HG02884 (cell line): Measurements from ENCODE around the gene MAP3K20.
"Not testable (repeated sequence)": the region's sequence is repeated elsewhere in the genome, so short reads cannot be mapped to it uniquely, and the experiment has no call there.

Source experiments
- ATAC-seq: cut with Tn5 transposase; IDR thresholded peaks from one replicate; pipeline ENCODE4 v1.9.1; 2021; ENCODE audit warnings: mild to moderate bottlenecking, moderate library complexity; ENCODE audit not compliant: unreplicated experiment

MAP3K20 gene

DNA sequence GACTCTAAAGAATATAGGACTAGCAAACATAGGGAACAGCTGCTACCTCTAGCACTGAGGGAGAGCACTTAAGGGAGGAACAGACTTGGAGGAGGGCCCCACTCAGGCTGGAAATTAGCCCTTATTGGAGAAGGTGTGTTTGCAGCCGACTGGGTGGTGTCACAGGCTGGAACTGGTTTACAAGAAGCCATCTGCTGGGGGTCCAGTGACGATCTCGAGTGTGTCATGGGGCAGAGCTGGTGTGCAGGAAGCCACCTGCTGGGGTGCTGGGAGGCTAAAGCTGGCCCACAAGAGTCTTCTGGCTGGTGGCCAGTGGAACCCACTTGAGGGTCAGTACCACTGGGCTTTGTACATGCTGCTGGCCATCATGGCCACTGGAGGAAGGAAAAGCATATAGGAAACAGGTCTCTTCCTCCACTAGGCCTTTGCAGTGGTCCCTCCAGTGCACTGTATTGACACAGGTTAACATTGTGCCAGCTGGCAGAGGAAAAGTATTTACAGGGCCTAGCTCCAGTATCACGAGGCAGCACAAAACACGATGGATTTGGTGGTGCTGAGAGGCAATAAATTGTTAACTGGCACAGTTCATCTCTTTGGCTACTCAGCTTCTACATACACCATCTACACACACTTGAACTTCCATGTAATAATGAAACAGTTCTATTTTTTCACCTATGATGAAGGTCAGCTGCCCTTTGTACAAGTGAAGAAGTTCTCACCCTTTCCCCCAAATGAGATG lies 43.6 kb downstream of the MAP3K20 start:
- ATAC-seq: no peak

DNA sequence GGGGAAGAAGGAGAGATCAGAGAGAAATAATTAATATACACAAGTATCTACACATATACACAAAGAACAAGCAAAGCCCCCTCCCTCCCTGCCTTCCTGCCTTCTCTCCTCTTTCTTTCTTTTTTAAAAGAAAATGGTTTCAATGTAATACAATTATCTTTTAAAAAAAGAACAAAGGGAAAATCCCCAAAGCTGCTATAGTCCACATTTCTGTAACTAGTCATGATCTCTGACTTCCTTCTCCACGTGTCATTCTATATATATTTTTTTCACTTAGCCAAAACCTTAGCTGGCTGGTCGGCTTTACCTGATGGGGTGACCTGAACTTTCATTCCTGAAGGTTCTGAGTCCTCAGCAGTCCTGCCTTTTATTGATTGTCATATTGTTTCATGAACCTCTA lies 44.3 kb downstream of the MAP3K20 start:
- ATAC-seq: no peak

DNA sequence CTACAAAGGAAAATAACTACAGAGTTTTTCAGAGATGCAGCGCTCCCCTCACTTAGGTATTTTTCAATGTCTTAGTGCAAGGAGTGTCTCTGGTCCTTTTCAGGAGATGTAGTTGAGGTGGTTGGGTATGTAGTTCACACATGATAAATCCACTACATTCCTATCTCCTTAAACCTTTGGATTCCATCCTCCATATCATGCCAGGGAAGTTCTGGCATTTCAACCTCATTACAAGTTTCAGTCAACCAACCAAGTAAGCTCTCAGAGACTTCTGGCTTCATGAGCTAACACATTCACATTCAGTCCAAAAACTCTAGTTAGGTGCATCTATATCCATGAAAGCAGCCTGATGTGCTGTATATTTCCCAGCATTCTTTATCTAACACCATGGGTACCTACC lies 47.3 kb downstream of the MAP3K20 start:
- ATAC-seq: no peak

DNA sequence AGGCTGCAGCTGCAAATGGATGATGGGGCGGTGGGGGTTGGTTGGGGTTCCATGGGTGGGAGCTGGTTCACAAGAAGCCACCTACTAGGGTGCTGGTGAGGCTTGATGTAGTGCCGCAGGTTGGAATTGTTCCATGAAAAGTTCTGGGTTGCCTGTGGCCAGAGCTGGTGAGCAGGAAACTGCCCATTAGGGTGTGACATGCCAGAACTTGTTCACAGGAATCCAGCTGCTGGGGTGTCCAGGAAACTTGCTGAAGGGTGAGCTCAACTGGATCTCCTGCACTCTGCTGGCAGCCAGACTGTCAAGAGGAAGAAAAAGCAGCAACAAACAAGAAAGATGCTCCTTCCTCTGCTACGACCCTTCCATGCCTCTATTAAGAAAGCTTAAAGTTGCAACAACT lies 48.8 kb downstream of the MAP3K20 start:
- ATAC-seq: no peak

DNA sequence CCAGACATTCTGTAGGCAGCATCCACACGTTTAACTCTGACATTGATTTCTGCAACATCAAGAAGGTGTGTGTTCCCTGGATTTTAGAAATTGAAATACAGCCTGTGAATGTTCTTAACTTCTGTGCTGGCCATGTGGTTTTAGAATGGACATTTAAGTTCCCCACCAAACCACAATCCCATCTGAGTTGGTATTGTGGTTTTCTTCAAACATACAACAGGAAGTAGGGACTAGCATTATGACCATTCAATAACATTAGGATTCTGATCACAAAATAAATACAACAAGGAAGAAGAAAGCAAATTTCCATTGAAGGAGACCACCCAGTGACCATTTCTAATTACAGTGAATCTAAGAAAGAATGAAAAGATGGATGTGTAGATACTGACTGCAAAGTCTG lies 51.2 kb downstream of the MAP3K20 start:
- no peak for ATAC-seq

DNA sequence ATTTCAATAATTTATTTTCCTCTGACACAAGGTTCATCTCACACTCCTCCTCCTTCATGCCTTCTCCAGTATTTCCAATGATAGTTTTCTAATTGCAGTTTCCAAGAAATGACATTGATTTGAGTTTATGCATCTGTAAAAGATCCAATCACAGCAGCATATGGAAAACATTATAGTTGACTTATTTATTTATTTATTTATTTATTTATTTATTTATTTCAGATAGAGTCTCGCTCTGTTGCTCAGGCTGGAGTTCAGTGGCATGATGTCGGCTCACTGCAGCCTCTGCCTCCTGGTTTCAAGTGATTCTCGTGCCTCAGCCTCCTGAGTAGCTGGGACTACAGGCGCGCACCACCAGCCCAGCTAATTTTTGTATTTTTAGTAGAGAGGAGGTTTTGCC lies 52.5 kb downstream of the MAP3K20 start:
- not testable (repeated sequence) for ATAC-seq

DNA sequence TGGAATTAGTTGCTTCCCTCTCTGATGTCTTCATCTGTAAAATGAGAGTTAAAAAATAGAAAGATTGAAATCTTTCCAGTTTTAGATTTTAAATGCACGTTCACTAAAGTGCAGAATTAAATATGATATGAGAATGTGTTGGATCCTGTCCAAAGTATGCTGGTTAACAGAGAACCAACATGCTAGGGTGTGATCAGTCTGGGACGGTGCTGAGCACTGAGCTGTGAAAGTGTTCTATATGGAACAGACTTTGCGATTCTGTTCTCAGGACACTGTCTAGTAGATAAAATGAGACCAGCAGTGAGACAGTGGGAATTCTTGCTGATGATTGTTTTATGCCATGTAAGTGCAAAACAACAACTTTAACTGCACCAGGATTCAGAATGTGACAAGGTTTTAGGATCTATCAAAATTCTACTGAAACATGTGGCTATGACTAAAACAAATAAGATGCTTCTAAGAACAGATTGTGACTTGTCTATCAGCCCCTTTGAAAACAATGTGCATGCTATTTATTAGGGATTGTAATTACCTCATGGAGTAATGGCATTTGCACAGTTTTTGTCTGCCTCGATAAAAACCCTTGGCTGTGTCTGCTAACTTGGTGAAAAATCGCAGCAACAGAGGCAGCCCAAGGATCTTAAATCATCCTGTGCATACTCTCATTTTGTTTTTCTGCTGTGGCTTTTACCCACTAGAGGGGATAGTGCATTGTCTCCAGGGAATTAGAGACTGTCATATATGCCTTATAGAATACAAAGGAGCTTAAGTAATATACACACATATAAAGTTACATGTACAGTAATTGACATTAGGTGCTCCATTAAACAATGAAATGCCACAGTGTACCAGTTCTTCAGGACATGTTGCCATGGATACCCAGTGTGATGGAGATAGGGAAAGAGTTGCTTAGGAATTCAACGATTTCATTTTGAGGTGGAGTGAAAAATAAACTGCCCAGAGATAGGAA lies 55.1 kb downstream of the MAP3K20 start:
- ATAC-seq: no peak

DNA sequence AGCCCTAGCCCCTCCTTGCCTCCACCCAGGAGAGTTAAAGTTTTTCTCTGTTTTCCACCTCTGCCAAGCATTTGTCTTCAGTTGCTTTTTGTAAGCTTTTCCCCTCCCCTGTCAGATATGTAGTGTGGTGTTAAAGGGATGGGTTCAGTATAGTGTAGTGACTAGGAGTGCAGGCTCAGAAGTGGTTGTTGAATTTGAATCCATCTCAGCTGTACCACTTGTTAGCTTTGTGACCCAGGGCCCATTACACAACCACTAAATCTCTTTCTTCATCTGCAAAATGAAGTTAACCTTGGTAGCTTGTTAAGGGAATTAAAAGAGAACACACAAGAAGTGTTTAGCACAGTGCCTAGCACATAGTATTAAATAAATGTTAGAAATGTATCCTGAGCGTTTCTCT lies 56.9 kb downstream of the MAP3K20 start:
- no peak for ATAC-seq

DNA sequence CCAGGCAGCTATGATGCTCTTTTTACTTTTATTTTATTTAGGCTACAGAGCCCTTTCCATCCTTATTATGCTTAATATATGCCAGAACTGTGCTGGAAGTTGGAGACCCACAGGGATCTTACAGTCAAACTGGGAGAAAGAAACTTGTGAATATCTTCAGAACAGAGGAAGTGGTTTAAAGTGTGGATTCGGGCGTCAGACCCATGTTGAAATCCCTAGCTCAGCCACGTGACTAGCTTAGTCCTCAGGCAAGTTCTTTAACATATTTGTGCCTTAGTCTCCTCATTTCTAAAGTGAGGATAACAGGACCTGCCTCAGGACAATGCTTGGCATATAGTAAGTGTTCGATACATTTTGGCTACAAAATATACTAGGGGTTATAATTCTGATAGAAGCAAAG lies 59.1 kb downstream of the MAP3K20 start:
- no peak for ATAC-seq

DNA sequence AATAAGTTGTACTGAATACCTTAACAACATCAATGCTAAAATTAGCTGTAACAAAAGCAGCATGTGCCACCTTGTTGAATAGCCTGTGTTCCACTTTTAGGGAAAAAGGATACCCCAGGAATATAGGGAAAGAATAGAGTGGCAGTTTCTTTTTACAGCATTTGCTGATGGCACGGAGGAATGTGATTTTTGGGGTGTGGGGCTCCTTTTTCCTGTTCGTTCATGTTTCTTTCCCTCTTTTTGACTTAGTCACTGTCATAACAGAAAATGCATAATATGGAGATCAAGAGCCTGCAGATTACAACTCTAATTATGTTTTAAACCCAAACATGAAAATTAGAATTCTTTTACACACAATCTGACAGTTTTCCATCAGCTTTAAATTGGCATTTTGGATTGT lies 60.4 kb downstream of the MAP3K20 start:
- no peak for ATAC-seq

DNA sequence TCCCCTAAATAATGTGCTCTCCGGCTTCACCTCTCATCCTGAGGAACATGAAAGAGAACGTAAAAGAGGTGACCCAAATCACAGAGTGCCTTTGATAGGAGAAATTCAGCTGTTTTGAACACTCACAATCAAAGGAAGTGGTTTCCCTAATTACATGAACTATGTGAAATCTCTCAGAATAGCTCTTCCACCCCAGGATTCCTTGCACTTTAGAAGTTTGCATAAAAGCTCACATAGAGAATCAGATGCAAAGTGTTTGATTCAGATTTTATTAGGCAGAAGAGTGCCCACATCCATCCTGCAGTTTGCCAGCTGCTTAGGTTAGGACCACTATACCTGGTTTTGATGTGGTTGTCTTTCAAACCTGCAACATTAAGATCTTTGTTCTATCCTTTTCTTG lies 61.0 kb downstream of the MAP3K20 start:
- ATAC-seq: no peak

DNA sequence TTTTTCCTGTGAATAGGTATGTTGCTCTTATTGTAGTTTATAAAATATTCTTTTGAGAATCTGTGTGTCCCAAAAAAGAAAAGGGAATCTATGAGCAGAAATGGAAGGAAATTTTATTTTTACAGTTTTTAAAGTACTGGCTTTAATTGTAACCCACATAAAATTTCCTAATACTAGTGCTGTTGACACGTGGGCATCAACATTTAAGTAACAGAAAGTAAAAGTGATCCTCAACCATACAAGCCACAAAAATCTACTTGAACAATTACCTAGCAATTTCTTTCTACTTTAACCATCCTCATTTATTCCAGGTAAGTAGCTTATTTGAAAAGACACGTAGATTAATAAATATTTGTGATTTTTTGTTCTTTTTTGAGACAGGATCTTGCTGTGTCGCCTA lies 62.0 kb downstream of the MAP3K20 start:
- no peak for ATAC-seq

DNA sequence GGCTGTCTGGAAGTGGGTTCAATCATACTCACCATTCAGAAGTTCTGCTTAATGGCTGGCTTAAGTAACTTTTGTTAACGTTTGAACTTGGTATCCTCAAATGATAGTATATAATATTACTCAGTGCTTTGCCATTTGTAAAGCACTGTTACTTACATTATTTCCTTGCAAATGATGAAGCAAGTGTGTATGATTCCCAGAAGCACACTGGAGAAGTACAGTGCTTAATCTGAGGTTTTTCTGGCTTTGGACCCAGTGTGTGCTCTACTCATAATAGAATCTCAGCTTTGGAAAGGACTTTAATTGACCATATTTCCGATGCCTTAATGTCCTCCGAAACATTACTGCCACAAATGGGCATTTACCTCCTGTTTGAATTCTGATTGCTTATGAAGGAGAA lies 63.3 kb downstream of the MAP3K20 start:
- ATAC-seq: no peak

DNA sequence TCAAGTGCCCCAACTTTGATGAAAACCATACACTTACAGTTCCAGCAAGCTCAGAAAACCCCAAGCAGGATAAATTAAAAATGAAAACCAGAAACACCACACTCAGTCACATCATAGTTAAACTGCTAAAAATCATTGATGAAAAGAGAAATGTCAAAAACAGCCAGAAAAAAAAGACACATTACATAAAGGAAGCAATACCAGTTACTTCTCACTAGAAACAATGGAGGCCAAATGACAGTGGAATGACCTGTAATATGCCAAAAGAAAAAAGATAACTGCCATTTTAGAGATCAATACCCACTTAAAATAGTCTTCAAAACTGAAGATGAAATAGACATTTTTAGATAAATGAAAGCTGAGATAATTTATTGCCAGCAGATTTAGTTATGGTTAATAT lies 66.0 kb downstream of the MAP3K20 start:
- ATAC-seq: no peak

DNA sequence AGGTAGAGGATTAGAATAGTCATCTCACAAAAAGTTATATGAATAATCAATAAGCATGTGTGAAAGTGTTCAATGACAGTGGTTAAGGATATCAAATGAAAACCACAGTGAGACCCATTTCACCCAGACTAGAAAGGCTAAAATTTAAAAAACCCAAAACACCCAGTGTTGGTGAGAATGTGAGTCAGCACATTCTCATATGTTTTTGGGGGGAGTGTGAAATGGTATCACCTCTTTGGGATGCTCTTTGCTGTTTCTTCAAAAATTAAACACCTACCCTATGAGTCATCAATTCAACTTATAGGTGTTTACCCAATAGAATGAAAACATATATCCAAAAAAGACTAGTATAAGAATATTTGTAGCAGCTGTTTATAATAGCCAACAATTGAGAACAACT lies 69.8 kb downstream of the MAP3K20 start:
- ATAC-seq: no peak

DNA sequence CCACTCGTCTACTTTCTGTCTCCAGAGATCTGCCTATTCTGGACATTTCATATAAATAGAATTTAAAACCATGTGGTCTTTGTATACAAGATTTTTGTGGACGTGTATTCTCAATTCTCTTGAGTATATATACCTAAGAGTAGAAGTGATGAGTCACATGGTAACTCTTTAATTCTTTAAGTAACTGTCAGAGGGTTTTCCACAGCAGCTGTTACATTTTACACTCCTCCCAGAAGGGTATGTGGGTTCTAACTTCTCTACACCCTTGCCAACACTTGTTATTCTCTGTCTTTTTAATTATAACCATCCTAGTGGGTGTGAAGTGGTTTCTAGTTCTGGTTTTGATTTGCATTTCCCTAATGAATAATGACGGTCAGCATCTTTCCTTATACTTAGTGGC lies 70.9 kb downstream of the MAP3K20 start:
- ATAC-seq: no peak

DNA sequence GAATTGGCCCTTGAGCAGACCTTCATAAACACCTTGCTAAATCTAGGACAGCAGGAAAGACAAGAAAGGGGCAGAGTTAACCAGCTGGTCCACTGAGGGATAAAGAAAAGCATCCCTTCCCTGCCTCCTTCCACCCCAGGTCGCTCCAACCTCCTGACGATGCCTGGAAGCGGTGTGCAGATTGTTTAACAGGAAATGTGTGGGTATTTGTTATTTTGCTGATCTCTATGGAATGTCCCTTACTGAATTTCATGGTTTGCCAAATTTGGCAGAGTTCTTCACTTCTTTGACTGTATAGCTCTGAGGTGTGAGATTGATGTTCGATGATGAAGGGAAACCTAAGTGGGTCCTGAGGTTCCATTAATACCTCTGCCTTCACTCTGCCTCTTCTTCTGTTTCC lies 72.9 kb downstream of the MAP3K20 start:
- ATAC-seq: no peak

DNA sequence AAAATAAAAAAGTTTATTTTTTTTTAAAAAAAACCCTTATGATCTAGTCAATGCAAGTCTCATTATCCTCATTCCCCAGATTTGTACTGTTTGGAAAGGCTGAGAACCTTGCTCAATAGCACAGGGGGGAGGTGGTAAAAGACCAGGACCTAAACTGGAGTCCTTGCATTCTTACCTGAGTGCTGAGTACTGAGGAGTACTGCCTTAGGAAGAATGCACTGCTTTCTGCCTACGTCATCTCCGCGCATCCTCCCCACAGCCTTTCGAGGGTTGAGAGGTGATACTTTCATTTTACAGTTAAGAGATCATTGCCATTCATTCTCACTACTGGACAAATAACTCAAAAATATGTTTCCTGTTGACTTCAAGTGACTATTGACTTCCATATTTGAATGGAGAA lies 73.8 kb downstream of the MAP3K20 start:
- ATAC-seq: no peak

DNA sequence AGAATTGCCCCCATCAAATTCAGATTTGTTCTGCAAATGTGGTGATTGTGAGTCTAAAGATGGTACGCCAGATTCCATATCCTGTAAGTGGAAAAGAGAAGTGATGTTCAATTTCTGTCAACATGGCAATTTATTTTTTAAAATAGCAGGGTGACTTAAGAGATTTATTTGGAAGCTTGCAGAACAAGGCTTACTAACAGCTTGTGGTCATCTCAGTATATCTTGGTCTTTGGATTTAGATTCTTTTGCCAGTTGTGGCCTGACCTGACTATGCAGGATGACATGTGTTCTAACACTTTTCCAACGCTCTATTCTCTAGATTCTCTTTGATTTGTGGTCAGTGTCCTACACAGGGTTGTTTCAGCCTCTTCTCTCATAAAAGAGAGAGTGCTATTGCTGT lies 74.4 kb downstream of the MAP3K20 start:
- ATAC-seq: no peak

DNA sequence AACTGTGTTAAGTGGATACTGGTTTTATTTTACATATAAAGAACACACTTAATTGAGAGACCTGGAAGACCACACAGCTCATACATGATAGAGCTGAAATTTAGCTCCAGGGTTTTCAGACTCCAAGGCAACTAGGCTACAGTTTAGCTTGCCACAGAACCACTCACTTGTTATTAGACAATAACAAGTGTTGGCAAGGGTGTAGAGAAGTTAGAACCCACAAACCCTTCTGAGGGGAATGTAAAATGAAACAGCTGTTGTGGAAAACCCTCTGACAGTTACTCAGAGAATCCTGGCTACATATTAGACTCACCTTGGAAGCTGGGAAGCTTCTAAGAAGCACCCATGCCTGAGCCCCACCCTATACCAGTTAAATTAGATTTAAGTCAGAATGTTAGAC lies 75.3 kb downstream of the MAP3K20 start:
- ATAC-seq: no peak

DNA sequence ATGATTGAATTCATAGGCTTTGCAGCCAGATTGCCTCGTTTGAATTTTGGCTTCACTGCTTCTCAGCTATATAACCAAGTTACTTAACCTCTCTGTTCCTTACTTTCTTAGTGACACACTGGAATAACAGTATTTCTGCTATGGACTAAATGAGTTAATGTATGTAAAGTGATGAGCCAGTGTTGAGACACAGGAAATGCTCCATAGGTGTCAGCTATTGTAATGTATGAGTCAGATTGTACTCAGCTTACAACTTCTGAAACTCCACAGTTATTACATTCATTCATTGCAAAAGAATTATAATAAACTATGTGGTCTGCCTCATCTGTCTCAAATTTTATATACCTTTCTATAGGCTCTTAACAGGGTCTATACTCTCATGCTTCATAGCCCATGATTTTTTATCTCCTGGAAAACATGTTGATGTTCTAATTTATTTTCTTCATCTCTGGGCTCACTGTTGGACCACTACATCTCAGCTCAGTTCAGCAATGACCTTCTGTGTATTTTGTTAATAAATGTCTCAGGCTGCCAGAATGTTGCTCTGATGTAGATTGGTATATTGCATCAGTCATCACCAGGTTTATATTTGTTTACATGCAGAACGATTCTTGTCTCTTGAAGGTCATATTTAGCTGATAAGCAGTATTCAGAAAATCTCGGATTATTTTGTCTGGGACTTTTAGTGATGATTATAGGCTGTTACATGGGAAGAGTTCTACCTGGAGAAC lies 76.2 kb downstream of the MAP3K20 start:
- ATAC-seq: no peak
